Ovary (tissue), 10 donors: ENCODE data around the gene KRTAP5-2. TPM values are rescaled to one million over a fixed set of nuclear protein-coding genes. Genes with fewer than 3 reads are reported as not detected.
"Not testable (repeated sequence)": the region's sequence is repeated elsewhere in the genome, so short reads cannot be mapped to it uniquely, and the experiment has no call there.

ENCODE experiments used
- DNase-seq, 5 donors: peaks; one replicate each; pipeline ENCODE4 v3.0.0-alpha.2; 2019 to 2020
- H3K27ac ChIP-seq, 2 donors: fragments of 200-600 bp; one replicate each; pipeline versions ENCODE4 v1.5.1 to v1.8.0; 2019 to 2022
- H3K27me3 ChIP-seq: fragments of 200-600 bp; one replicate; pipeline ENCODE4 v1.8.0; 2022
- H3K36me3 ChIP-seq: fragments of 200-600 bp; sonication (generic); one replicate; pipeline ENCODE4 v1.5.1; 2019
- H3K4me1 ChIP-seq: one replicate; pipeline ENCODE4 v1.8.1; 2013; ENCODE audit warnings: mild to moderate bottlenecking, moderate library complexity; ENCODE audit not compliant: insufficient read depth
- H3K4me3 ChIP-seq: fragments of 200-600 bp; sonication (generic); one replicate; pipeline ENCODE4 v1.5.1; 2017
- H3K9me3 ChIP-seq, 2 donors: fragments of 200-600 bp in 1 of 2; sonication (generic) in 1 of 2; one replicate each; pipeline versions ENCODE4 v1.5.1 to v1.8.1; 2013 to 2019; ENCODE audit warnings: mild to moderate bottlenecking in 1 of 2, moderate library complexity in 1 of 2
- CTCF ChIP-seq, 3 donors: fragments of 450-650 bp in 2 of 3; fragments of 200-600 bp in 1 of 3; IDR thresholded peaks; one replicate each; pipeline versions ENCODE4 v1.5.1 to v1.8.0; 2016 to 2022; ENCODE audit warnings: antibody characterized with exemption in 3 of 3, mild to moderate bottlenecking in 1 of 3
- EP300 ChIP-seq: sonication (generic); formaldehyde crosslinking; IDR thresholded peaks from one replicate; pipeline ENCODE4 v1.6.1; 2017; ENCODE audit warnings: antibody characterized with exemption
- POLR2A ChIP-seq: fragments of 450-650 bp; IDR thresholded peaks from one replicate; pipeline ENCODE4 v1.6.1; 2017; ENCODE audit warnings: antibody characterized with exemption, mild to moderate bottlenecking, moderate library complexity
- WGBS, 3 donors: extraction: QIAGEN DNeasy Blood & Tissue Kit in 1 of 3; methylation state at CpG; one replicate each; pipeline versions ENCODE4 v1.1.5 to v1.1.7; 2013 to 2017; 5-methylcytosine and 5-hydroxymethylcytosine counted together
- intact Hi-C, 4 donors: fragments of 100-400 bp; cut with DNase I; formaldehyde crosslinking; loops; one replicate each; pipeline versions ENCODE4 v1.11.0 to v1.15.1; 2022 to 2023
- long read RNA-seq, 3 donors: library from polyadenylated mRNA in 2 of 3; unstranded in 2 of 3; transcript quantifications; one replicate each; pipeline ENCODE4 v2.0.0 and lab custom pipeline, GENCODE V29; 2021 to 2026
- polyA plus RNA-seq, 2 donors: library from polyadenylated mRNA; stranded (reverse); fragments of 200-250 nt in 1 of 2; fragments of 350-450 nt in 1 of 2; fragmentation: Illumina TruSeq in 1 of 2; extraction: RNeasy Lipid Tissue Mini Kit (QIAGEN cat#74804) in 1 of 2; gene quantifications; one replicate each; pipeline ENCODE4 v1.2.3, GENCODE V29; 2013 to 2014
- total RNA-seq, 7 donors: library from RNA; depleted of rRNA in 2 of 7; stranded (reverse); fragments of >200 nt in 2 of 7; fragmentation: NEBNext Ultra II Directional in 3 of 7; extraction: Animal tissue kit (Norgen Biotek cat#: 25700) in 3 of 7; gene quantifications; one replicate each; pipeline versions ENCODE4 v1.1.0 to v1.2.4, GENCODE V29; 2016 to 2023
- donor health status: DM: no; HTN: no; CAD: no; lungs with moderate emphysema.
- donor health status: DM: no; HTN: no; CAD: no.
- donor health status: Bipolar disorder and iron deficiency.
- donor health status: DM: yes; HTN: yes; CAD: no.
- donor health status: DM: no; HTN: no; CAD: no.
- donor health status: DM: yes; HTN: yes; CAD: no.

KRTAP5-2 gene
- not detected for total RNA-seq
- not detected for polyA plus RNA-seq
- long read RNA-seq, donor 1 = 0 reads
- long read RNA-seq, donor 2, partial matches to known transcripts = 0 of 1 reads
- long read RNA-seq, donor 2, other reads (novel, unspliced or antisense) = 0 of 1 reads
- long read RNA-seq, donor 3 = 0 reads

GRCh38 chr11:1597994-1598380 lies at the start of gene KRTAP5-2:
KRTAP5-2 (minus strand) TSS chr11:1598294; CDS start chr11:1598250, 44 bp downstream.
- Histone ChIP-seq H3K9me3 (no peaks in the 10 kb centered on the region), H3K4me3 (no peak within 1 kb of the TSS), H3K4me1 (no peaks in the 10 kb centered on the region), H3K27ac (no peak within 1 kb of the TSS), H3K27me3 (no peaks in the 10 kb centered on the region), H3K36me3 (no peaks in the 10 kb centered on the region)
- no peak for DNase-seq
- intact Hi-C loops = no loop called here
- WGBS, 3 donors = 0 to 4% methylated on average over 4 of the region's 4 CpGs; no CpG with 5 or more reads in 1 of the 3 donors
- TF ChIP-seq POLR2A = no peak
- TF ChIP-seq EP300 = no peak
- no peak for TF ChIP-seq CTCF (IDR thresholded peaks at IDR 0.05)

- WGBS, 3 donors = 89 to 90% (median 90%) methylated on average over 10 of the region's 10 CpGs
These were observed 48.4 kb upstream of the KRTAP5-2 start for GRCh38 chr11:1646540-1646939.

GRCh38 chr11:1645357-1645821 lies 47.3 kb upstream of the KRTAP5-2 start:
- no peak for TF ChIP-seq EP300
- no peak for TF ChIP-seq CTCF (IDR thresholded peaks at IDR 0.05)
- no peak for TF ChIP-seq POLR2A
- H3K27ac ChIP-seq = no peak overlapping the region
- WGBS, 3 donors = 77 to 80% (median 79%) methylated on average over 12 of the region's 12 CpGs
- no peaks in the 10 kb centered on the region for H3K9me3 ChIP-seq
- H3K4me3 ChIP-seq = no peak overlapping the region
- H3K27me3 ChIP-seq = no peaks in the 10 kb centered on the region
- DNase-seq = no peak
- intact Hi-C loops = no loop called here
- H3K4me1 ChIP-seq = no peaks in the 10 kb centered on the region
- no peaks in the 10 kb centered on the region for H3K36me3 ChIP-seq

More at GRCh38 chr11:1646540-1646939, 48.4 kb upstream of the KRTAP5-2 start:
- H3K4me1 ChIP-seq, H3K27me3 ChIP-seq, H3K9me3 ChIP-seq, H3K27ac ChIP-seq, H3K4me3 ChIP-seq, DNase-seq, intact Hi-C loops, H3K36me3 ChIP-seq: not testable (repeated sequence)

GRCh38 chr11:1644601-1645356 lies 46.7 kb upstream of the KRTAP5-2 start:
- no peak for DNase-seq
- no peaks in the 10 kb centered on the region for H3K9me3 ChIP-seq
- H3K27me3 ChIP-seq = no peaks in the 10 kb centered on the region
- TF ChIP-seq EP300 (no peak), CTCF (IDR thresholded peaks at IDR 0.05) (no peak), POLR2A (no peak)
- H3K36me3 ChIP-seq = no peaks in the 10 kb centered on the region
- intact Hi-C loops = no loop called here
- H3K4me3 ChIP-seq = no peak overlapping the region
- 77 to 83% (median 77%) methylated on average over 20 of the region's 20 CpGs for WGBS, 3 donors
- no peaks in the 10 kb centered on the region for H3K4me1 ChIP-seq
- H3K27ac ChIP-seq = no peak overlapping the region

GRCh38 chr11:1643146-1643690 lies 45.1 kb upstream of the KRTAP5-2 start:
- Histone ChIP-seq H3K36me3 (no peaks in the 10 kb centered on the region), H3K27ac (no peak overlapping the region), H3K4me3 (no peak overlapping the region), H3K4me1 (no peaks in the 10 kb centered on the region), H3K9me3 (no peaks in the 10 kb centered on the region), H3K27me3 (no peaks in the 10 kb centered on the region)
- intact Hi-C loops = no loop called here
- no peak for DNase-seq
- TF ChIP-seq CTCF (IDR thresholded peaks at IDR 0.05) = no peak
- TF ChIP-seq POLR2A = no peak
- TF ChIP-seq EP300 = no peak
- WGBS, 3 donors = 86 to 94% (median 92%) methylated on average over 15 to 20 of the region's 20 CpGs
